HS-27A (cell line): ENCODE measurements around the gene XYLT1.
"Not testable (repeated sequence)": the region's sequence is repeated elsewhere in the genome, so short reads cannot be mapped to it uniquely, and the experiment has no call there.

Source experiments
- DNase-seq: peaks from one replicate; pipeline ENCODE4 v3.0.0-alpha.2; 2012; ENCODE audit warnings: low read depth, missing footprints

The XYLT1 gene

GRCh38 chr16:17306211-17306610, 164.5 kb downstream of the XYLT1 start:
- DNase-seq = not testable (repeated sequence)

DNA sequence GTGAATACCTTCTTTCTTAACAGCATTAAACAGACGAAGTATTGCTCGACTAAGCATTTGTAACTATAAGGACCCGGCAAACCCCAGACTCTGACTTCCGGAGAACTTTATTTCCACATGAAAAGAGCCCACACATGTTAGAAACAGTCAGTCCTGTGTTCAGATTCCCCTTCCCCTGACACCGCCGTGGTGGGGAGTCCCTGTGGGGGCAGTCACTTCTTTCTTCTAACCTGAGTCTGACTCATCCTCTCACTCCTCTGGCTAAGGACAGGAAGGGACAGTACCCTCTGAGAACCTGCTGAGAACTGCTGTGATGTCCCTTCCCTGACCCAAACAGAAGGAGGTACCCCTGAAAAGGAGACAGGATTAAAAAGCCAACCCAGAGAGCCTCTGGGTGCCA, 165.1 kb downstream of the XYLT1 start:
- DNase-seq = no peak

- DNase-seq = no peak
These were observed 166.2 kb downstream of the XYLT1 start for GRCh38 chr16:17304491-17305119.

GRCh38 chr16:17304106-17304490, 166.7 kb downstream of the XYLT1 start:
- DNase-seq = no peak

DNA sequence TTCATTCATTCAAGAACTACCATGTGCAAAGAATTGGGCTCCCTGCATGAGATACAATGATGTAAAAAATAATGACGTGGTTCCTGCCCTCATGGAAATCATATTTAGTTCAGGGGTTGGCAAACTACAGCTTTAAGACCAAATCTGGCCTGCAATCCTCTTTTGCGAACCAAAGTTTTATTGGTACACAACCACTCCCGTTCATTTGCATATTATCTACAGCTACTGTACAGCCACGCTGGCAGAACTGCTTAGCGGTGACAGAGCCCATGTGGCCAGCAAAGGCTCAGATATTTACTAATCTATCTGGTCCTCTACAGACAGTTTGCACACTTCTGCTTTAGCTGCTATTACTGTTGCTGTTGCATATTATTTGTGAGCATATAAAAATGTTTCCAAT, 167.7 kb downstream of the XYLT1 start:
- DNase-seq = no peak

DNA sequence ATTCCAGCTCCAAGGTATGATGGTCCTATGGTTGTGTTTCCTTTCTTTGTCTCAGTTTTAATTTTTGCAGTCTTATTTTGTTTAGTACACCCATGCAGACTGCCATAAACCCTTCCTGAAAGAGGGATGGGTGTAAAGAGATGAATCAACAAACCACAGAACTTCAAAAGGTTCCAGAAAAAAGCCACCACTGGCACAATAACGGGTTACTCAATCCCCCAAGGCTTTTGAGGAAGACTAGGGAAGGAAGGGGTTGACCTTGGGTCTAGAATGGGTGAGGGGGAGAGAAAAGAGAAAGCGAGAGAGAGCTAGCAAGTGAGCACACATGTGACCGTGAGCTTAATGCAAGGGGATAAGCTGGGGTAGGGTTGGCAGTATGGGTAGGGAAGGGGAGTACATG, 168.1 kb downstream of the XYLT1 start:
- DNase-seq = no peak

DNA sequence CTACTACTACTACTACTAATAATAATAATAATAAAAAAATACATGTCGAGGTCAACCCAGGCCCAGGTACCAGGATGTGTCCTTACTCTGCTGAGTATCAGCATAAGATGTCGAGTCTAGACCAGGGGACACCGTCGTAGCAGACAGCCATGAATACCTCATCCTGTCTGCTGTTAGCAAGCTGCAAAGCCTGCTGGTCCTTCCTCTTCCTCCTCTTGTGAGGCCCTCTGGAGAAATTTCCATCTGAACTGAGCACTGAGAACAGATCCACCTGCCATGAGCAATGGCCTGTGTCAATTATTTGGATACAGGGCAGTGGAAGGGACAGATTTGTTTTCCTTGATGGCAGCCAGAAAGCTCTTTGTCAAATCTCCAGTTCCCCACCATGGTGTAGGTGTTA, 168.5 kb downstream of the XYLT1 start:
- DNase-seq = no peak

- no peak for DNase-seq
These were observed 169.1 kb downstream of the XYLT1 start for GRCh38 chr16:17301593-17302135.

DNA sequence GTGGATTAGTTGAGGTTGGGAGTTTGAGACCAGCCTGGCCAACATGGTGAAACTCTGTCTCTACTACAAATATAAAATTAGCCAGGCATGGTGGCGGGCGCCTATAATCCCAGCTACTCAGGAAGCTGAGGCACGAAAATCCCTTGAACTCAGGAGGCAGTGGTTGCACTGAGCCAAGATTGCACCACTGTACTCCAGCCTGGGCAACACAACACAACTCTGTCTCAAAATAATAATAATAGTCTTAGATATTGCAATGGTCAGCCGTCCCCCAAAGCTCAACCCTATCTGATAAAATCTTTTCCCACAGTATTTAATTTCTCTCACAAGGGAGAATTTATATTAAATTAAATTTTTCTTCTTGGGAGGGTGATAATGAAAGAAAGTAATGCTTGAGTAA, 169.6 kb downstream of the XYLT1 start:
- no peak for DNase-seq

DNA sequence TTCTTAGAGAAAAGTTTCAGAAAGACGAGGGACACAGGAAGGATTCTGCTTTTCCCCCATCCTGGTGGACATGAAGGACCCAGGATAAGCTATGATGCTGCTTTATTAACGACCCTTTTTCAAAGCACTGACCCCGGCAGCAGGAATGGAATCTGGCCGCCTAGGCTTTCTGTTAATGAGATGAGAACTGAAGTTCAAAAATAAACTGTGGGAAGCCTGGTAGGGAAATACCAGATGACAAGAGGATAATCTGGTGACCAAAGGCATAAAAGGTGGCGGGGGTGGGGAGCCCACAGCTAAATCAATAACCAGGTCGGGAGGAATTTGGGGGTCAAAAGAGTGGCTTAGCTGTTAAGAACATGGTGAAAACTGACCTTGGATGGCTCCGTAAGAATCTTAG, 171.0 kb downstream of the XYLT1 start:
- no peak for DNase-seq

GRCh38 chr16:17298238-17298637, 172.5 kb downstream of the XYLT1 start:
- no peak for DNase-seq

DNA sequence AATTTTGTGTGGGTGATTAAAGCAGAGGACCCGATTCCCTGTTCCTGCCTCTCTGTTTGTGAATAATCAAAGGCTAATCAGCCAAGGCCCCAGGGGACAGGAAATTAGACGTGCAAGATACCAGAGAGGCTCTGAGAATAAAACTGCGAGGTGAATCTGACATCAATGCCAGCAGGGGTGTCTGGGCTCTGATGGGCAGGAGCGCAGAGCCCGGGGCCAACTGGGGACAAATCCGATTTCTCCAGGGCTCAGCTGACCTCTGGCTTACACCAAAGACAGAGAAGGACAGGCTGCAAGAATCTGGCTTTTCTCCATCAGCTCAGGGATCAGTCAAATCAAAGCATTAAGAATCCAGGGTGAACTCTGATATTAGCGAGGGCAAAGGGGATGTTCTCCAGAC, 174.3 kb downstream of the XYLT1 start:
- DNase-seq = no peak

GRCh38 chr16:17295948-17296347, 174.8 kb downstream of the XYLT1 start:
- DNase-seq = no peak

GRCh38 chr16:17294856-17295255, 175.9 kb downstream of the XYLT1 start:
- DNase-seq = no peak

DNA sequence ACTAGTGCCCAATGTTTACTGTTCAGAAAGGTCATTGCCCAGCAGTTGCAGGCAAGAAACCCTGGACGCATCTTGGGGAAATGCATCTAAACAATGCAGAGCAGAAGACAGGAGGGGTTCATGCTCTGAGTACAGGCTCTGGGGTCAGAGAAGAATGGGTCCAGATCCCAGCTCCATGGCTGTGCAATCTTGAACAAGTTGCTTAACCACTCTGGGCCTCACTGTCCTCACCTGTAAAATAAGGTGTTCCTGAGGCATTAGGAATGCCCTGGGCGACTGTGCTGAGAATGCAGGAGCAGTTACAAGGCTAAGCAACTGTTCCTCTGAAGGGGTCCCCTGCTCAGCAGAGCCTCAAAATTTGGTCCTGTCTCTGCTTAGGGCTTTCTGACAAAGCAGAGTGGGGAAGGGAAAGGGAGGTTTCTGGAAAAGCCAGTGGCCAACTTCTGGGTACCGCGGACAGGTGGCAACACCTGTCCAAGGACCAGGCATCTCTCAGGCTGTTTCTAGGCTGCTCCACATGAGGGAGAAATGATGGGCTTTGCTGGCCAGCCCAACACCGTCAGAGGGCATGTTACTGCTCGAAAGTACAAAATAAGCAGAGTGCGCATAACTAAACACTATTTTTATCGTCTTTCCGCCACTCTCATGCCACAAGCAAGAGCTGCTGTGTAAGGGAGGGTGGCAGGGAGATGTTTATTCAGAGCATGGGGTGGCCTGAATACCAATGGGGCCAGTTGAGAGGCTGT, 176.8 kb downstream of the XYLT1 start:
- no peak for DNase-seq

- DNase-seq = no peak
These were observed 179.5 kb downstream of the XYLT1 start for GRCh38 chr16:17291289-17291688.

GRCh38 chr16:17289674-17290635, 180.8 kb downstream of the XYLT1 start:
- no peak for DNase-seq

DNA sequence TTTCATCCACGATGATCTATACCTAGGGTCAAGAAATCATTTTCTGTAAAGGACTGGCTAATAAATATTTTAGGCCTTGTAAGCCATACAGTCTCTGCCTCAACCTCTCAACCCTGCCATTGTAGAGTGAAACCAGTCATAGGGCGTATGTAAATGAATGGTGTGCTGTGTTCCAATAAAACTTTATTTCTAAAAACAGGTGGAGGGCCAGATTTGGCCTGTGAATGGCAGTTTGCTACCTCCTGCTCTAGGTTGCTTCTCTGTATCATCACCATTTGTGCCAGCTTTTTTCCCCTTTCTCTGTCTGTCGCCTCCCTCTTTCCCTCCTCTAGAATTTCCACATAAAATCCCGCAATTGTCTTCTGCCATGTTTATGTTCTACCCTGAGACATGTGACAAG, 181.7 kb downstream of the XYLT1 start:
- no peak for DNase-seq

- DNase-seq = no peak
These were observed 183.5 kb downstream of the XYLT1 start for GRCh38 chr16:17287166-17287800.

DNA sequence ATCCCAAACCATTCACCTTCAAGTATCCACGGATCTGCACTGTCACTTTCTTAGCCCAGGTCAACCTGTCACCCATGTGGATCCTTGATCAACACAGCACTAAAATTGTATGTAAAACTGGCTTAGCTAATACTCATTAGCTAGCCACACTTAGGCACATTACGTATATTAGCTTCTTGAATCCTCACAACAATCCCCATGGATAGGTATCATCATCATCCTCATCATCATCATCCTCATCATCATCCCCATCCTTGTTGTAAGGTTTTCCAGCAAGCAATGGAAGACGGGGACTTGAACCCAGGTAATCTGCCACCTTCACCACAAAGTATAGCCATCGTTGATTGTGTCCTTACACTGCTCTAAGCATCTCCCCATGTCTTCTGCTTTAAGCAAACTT, 184.3 kb downstream of the XYLT1 start:
- DNase-seq = no peak

DNA sequence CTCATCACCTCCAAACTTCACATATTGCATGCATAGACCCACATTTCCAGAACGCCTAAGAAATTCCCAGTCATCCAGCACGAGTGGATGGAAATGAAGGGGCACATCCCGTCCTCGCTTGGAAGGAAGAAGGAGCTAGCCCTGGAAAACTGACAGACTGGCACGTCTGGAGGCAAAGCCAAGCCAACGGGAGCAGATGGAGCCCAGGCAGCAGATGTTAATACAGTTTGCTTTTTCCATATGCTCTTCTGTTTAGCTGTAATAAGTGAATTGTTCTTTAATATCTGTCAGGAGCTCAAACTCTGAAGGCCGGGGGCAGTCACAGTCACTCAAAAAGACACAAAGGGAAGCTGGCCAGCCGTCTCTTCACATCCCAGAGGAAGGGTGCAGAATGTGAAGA, 187.7 kb downstream of the XYLT1 start:
- DNase-seq = no peak

GRCh38 chr16:17282247-17282646, 188.5 kb downstream of the XYLT1 start:
- no peak for DNase-seq
